Skin of body (tissue), 2 donors: ENCODE data around the gene OR2AT4. TPM values are rescaled to one million over a fixed set of nuclear protein-coding genes. Genes with fewer than 3 reads are reported as not detected.
"Not testable (repeated sequence)": the region's sequence is repeated elsewhere in the genome, so short reads cannot be mapped to it uniquely, and the experiment has no call there.

ENCODE experiments used
- DNase-seq: peaks from one replicate; lab custom pipeline; 2025; lab: John Stamatoyannopoulos, UW
- total RNA-seq: library from RNA; depleted of rRNA; stranded (reverse); fragments of >200 nt; gene quantifications from one replicate; pipeline ENCODE4 v1.2.3, GENCODE V29; 2014

The OR2AT4 gene
- total RNA-seq, 1 donor from 2014 or later = not detected

DNA sequence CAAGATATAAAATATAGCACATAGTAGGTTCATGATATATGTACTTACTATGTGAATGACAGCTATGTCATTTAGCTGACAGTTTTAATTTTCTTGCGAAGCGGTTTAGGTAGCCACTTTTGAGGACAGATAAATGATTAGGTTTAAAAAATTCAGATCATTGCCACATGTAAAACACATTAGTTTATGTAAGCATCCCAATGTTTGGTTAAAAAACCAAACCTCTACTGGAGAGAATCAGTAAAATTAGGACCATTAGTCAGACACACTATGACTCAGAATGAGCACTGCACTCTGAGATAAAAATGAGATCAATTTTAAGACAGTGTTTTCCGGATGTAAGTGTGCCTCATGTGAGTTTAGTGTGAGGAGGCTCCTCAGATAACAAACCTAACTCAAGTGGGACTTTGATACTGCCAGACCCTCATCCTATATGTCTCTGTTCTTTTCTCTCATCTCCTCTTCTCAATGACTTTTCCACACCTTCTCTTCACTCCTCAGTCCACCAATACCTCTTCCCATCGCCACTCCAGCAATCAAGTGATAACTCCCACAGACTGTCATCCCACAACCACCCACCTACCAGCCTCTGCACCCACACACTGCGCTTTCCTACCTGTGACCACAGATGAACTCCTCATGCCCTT, 6.8 kb upstream of the OR2AT4 start:
- no peak for DNase-seq

DNA sequence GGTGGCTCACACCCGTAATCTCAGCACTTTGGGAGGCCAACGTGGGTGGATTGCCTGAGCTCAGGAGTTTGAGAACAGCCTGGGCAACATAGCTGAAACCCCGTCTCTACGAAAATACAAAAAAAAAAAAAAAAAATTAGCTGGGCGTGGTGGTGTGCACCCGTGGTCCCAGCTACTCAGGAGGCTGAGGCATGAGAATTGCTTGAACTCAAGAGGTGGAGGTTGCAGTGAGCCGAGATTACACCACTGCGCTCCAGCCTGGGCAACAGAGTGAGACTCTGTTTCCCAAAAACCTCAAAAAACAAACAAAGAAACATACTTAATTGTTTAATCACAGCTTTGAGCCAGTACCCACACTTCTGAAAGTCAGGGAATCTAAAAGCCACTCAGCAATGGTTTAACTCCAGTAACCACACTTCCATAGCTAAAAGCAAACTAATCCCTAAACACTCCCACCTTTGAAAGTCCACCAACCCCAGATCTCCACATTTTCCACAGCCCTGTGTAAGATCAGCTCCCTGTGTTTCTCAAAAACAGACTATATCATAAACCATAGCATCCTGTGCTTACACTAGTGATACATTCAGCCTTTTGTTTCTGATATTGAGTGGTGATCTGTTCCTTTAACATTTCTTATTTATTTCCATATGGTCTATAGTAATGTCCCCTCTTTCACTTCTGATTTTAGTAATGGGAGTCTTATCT, 4.9 kb upstream of the OR2AT4 start:
- no peak for DNase-seq

DNA sequence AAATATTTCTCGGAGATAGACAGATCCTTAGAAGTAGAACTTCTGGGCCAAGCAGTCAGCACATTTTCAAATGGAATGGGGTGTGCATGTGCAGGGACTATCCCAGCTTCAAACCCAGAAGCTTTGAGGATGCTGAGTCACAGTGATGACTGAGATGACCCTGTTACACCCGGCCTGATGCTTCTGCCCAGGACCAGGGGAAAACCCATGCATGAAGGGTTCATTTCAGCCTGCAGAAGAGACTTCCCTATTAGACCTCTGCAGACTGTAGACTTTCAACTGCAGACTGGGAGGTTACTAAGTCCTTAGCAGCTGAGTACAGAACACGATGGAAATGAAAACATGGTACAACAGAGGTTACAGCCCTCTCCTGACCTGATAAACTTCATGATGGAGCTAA, 3.6 kb upstream of the OR2AT4 start:
- DNase-seq = no peak

DNA sequence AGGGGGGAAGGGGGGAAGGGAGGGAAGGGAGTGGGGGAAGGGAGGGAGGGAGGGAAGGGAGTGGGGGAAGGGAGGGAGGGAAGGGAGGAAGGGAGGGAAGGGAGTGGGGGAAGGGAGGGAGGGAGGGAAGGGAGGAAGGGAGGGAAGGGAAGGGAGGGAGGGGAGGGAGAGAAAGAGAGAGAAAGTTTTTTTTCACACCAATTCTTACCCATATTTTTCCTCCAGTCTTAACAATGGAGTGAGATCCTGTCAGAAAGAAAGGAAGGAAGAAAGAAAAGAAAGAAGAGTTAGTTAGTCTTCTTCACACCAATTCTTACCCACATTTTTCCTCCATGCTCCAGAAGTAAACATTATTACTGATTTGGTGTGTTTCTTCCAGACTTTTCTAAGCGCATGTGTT, 3.0 kb upstream of the OR2AT4 start:
- DNase-seq = no peak

DNA sequence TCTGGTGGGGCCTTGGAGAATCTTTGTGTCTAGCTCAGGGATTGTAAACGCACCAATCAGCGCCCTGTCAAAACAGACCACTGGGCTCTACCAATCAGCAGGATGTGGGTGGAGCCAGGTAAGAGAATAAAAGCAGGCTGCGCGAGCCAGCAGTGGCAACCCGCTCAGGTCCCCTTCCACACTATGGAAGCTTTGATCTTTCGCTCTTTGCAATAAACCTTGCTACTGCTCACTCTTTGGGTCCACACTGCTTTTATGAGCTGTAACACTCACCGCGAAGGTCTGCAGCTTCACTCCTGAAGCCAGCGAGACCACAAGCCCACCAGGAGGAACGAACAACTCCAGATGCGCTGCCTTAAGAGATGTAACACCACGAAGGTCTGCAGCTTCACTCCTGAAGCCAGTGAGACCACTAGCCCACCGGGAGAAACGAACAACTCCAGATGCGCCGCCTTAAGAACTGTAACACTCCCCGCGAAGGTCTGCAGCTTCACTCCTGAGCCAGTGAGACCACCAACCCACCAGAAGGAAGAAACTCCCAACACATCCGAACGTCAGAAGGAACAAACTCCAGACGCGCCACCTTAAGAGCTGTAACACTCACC, 2.3 kb upstream of the OR2AT4 start:
- not testable (repeated sequence) for DNase-seq

DNA sequence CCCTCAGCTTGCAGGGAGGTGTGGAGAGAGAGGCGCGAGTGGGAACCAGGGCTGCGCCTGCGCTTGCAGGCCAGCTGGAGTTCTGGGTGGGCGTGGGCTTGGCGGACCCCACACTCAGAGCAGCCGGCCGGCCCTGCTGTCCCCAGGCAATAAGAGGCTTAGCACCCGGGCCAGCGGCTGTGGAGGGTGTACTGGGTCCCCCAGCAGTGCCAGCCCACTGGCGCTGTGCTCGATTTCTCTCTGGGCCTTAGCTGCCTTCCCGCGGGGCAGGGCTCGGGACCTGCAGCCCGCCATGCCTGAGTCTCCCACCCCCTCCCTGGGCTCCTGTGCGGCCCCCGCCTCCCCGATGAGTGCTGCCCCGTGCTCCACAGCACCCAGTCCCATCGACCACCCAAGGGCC, 1.5 kb upstream of the OR2AT4 start:
- DNase-seq = not testable (repeated sequence)

DNA sequence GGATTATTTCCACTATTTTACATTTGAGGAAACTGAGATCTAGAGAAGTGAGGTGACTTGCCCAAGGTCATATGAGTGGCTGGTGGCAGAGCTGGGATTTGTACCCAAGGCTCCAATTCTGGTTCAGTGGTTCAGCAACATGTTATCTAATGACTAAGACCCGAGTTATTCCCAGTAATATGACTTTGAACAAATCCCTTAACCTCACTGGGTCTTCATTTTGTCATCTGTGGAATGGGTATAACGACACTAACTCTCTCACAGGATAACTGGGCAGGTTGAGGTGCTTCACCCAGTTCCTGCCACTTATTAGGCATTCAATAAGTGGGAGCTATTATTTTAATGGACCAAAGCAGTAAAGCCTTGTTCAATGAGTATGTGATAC, 489 bp upstream of the OR2AT4 start:
- no peak for DNase-seq

DNA sequence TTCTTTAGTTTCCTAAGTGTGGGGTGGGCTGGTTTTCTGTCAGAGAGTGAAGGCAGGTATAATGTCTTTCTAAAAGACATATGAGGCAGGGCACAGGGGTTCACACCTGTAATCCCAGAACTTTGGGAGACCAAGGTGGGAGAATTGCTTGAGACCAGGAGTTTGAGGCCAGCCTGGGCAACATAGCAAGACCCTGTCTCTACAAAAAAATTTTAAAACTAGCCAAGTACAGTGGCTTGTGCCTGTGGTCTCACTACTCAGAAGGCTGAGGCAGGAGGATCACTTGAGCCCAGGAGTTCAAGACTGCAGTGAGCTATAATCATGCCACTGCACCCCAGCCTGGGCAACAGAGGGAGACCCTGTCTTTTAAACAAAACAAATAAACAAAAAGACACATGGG, 2.3 kb downstream of the OR2AT4 start:
- DNase-seq = not testable (repeated sequence)

DNA sequence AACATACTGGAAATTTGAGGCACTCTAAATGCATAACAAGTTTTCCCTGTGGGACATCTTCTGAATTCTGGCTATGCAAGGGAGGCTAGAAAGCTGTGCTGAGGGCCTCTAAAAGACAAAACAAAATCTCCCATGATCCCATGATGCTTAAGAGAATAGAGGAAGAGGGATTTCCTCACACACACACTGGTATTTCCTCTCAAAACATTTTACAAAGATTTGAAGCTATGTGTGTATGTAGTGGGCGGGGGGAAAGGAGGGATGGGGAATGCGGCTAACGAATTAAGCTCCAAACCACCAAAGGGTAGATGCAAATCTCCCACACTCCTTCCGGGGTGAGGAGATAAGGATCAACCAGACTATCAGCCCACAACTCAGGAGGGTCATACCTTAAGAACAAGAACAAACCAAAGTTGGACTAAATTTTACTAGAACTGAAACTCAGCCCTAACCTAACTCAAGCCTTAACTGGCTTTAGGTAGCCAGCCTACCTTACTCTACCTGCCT, 6.0 kb downstream of the OR2AT4 start:
- DNase-seq = no peak

DNA sequence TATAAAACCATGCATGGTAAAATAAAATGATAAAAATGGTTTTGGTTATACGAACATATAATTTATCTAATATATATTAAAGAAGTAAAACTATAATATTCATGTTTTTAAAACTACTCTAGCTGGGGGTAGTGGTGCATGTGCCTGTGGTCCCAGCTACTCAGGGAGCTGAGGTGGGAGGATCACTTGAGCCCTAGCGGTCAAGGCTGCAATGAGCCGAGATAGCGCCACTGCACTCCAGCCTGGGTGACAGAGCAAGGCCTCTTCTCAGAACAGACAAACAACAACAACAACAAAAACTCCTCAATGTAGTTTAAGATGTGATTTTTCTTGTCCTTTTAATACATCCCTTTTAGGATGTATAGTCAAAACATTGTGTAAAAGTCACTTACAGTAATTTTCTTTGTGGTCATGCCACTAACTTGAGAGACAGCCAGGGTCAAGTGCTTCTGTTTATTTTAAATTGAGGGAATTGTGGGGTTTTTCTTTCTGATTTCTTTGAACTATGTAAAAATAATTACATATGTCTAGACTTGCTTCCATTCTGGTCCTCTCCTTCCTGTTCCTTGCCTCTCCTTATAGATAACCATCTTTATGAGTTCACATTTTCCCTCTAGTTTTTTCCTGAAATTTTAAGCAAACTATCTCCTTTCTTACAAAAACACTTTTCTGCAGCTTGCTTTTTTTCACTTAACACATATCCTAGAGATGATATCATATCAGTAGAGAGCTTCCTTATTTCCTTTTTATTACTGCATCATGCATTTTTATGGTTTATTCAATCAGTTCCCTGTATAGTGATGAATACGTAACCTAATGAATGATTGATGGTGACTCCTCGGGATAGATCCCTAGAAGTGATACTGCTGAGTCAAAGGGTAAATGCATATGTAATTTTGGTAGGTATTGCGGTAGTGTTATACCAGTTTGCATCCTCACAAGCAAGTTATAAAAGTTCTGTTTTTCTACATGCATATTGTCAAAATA, 9.1 kb downstream of the OR2AT4 start:
- DNase-seq = no peak

DNA sequence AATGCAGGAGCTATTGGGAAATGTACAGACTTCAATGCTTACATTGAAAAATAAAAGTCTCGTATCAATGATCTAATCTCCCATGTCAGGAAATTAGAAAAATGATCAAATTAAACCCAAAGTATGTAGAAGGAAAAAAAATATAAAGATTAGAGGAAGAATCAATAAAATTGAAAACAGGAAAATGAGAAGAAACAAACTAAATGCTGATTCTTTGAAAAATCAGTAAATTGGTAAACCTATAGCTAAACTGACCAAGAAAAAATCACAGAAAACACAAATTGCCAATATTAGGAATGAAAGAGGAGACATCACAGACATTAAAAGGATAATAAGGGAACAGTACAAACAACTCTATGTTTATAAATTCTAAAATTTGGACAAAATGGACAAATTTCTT, 11.8 kb downstream of the OR2AT4 start:
- no peak for DNase-seq

DNA sequence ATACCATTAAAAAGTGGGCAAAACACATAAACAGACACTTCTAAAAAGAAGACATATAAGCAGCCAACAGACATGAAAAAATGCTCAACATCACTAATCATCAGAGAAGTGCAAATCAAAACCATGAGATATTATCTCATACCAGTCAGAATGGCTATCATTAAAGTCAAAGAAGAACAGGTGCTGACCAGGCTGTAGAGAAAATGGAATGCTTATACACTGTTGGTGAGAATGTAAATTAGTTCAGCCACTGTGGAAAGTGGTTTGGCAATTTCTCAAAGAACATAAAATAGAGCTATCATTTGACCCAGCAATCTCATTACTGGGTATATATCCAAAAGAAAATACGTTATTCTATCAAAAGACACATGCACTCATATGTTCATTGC, 13.5 kb downstream of the OR2AT4 start:
- DNase-seq = no peak

DNA sequence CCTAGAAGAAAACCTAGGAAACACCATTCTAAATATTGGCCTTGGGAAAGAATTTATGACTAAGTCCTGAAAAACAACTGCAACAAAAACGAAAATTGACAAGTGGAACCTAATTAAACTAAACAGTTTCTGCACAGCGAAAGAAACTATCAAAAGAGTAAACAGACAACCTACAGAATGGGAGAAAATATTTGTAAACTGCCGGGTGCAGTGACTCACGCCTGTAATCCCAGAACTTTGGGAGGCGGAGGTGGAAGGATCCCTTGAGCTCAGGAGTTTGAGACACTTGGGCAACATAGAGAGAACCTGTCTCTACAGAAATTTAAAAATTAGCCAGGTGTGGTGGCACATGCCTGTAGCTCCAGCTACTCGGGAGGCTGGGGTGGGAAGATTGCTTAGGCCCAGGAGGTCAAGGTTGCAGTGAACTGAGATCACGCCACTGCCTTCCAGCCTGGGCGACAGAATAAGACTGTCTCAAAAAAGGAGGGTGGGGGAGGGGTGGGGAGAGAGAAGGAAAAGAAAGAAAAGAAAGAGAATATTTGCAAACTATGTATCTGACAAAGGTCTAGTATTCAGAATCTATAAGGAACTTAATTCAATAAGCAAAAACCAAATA, 14.0 kb downstream of the OR2AT4 start:
- no peak for DNase-seq

DNA sequence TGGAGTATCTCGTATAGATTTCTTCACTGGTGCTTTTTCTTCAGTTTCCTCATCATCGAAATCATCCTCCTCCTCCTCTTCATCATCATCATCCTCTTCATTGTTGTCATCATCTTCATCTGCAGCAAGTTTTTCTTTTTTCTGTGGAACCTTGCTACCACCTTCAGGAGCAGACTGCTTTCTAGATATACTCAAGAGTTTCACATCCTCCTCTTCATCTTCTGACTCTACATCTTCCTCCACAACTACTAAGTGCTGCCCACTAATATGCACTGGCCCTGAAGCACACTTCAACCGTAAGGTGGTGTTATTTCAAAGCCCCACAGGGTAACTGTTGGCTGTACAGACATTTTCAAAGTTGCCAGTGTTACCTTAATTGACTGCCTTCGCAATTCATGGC, 17.1 kb downstream of the OR2AT4 start:
- no peak for DNase-seq

DNA sequence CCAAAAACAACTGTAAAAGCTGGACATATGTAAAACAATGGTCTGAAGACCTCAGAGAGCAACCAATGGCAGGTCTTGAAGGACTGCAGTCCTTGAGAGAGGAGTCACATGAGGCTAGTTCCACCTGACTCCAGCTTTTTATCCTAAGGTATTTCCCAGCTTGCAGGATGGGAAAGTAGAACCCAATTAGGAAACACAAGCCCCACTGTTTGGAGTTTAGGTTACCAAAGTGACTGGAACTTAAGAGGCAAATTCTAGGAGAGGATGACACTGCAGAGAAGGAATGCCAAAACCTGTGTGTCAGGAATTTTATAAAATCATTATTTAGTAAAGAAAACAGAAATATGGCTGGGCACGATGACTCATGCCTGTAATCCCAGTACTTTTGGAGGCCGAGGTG, 18.4 kb downstream of the OR2AT4 start:
- DNase-seq = no peak

DNA sequence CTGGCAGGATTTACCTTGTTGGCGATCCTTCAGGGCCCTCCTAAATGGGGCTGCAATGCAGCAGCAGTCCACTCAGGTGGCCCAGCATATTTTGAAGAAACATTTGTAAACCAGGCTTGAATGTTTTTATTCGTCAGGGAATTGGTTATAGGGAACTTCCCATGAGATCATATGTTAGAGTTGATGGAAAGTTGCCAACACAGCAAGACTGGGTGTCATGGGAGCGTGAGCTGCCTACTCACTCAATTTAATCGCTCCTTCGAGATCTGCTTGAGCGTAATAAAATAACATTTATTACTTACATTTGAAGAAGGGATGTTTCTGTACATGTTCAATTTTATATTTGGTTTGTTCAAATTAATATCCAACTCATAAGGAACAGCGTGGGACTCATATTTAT, 19.4 kb downstream of the OR2AT4 start:
- no peak for DNase-seq

DNA sequence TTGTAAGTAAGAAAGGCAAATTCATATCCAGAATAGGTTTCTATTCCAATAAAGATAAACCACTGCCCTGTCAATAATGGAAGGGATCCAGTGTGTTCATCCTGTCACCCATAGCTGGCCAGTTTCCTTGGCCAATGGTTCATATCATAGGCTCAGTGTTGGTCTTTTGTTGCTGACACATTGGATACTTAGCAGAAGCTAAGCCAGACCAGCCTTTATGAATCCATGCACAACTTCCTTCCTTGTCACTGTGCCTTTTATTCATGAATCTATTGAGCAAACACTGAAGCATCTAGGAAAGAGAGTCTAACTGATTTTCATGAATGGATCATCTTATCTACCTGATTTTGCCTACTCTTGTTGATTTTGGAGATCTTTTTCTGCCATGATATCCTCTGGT, 20.0 kb downstream of the OR2AT4 start:
- DNase-seq = no peak

DNA sequence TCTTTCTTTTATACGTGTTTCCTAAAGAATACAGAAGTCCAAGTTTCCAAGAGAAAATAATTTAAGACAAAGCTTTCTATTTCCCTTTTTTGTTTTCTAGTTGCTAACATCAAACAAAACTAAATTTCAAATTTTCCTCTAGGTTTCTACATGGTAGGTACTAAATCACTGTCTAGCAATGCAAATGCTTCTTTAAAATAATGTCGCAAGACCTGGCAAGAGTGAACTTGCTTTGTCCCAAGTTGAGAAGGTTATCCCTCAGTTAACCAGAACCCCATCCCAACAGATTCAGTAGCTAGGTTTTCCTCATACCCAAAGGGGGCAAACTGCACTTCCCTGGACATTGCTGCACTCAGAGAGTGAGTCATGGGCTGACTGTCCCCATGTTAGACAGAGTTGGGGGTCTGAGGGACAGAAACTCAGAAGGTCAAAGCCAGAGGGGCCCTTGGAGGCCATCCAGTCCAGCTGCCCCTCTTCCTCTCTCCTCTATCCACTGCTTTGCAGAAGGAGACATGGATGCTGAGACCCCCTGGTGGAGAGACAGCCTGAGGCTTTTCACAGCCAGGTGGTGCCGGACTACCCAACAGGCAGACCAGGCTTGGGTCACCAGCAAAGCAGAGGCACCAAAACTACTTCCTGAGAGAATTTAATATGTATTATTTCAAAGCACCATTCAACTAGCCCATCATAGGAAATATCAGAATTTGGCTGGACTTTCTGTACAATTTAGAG, 23.1 kb downstream of the OR2AT4 start:
- no peak for DNase-seq

DNA sequence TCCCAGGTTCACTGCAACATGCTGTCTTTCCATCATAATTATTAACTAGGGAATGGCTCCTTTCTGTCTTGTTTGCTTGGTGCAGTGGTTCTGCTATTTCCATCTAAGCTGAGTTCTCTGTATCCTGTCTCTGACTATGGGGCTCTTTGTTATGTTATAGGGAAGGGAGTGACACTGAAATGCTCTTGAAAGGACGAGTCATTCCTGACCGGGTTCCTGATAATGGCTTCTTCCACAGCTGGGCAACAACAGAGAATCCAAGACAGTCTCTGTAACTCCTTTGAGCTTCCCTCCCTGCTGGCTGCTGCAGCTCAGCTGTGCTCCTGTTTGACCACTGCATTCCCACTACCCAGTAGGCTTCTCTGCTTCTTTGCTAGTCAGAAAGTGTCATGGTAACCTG, 24.1 kb downstream of the OR2AT4 start:
- DNase-seq = no peak

DNA sequence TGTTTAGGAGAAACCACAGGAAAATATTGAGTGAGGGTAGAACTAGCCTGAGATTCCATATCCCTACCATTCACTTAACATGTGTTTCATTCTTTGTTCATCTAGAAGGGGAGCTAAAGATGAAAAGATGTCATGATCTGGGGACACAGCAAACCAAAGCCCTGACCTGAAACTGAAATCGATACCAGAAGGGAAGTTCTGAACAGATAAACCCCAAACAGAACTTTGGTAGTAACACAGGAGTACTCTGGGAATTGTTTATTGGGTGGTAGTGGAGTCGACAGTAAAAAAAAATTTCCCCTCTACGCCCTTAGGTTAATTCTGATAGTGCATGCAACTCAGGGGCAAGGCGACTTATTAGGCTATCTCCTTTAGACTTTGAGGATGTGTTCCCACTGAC, 27.2 kb downstream of the OR2AT4 start:
- DNase-seq = no peak

DNA sequence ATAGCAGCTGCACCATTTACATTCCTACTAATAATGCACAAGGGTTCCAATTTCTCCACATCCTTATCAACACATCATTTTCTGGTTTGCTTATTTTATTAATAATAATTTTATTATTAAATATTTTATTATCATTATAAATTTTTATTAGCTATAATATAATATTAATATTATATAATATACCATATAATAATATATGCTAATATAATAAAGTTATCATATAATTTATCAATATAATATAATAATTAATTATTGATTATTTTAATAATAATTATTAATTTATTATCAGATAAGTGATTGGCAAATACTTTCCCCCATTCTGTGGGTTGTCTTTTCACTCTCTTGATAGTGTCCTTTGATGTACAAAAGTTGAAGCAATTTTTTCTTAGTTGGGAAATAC, 27.7 kb downstream of the OR2AT4 start:
- no peak for DNase-seq
